Left renal cortex interstitium (tissue), 4 donors: ENCODE results near the gene TGDS. TPM values are rescaled to one million over a fixed set of nuclear protein-coding genes. Genes with fewer than 3 reads are reported as not detected.
A peak's percentile ranks its signal among the peaks of the same experiment; 100 is the strongest.
"Not testable (repeated sequence)": the region's sequence is repeated elsewhere in the genome, so short reads cannot be mapped to it uniquely, and the experiment has no call there.

Experiments used
- DNase-seq, 4 donors: peaks; one replicate each; pipeline ENCODE4 v3.0.0-alpha.2; 2013; ENCODE audit warnings: low read depth in 4 of 4, low spot score in 2 of 4, missing footprints in 1 of 4
- polyA plus RNA-seq, 4 donors: library from polyadenylated mRNA; unstranded; fragments of 120-200 nt; gene quantifications; one replicate each; pipeline ENCODE4 v1.2.1, GENCODE V29; 2013; ENCODE audit not compliant: insufficient read length in 4 of 4

The TGDS gene
- polyA plus RNA-seq, 4 donors: 18.1 to 24.5 (median 21.3) TPM

- DNase-seq: no peak
Observed at GRCh38 chr13:94556041-94556440, 39.9 kb downstream of the TGDS start.

GRCh38 chr13:94553766-94554165 lies 42.2 kb downstream of the TGDS start:
- DNase-seq: no peak

GRCh38 chr13:94552095-94552494 lies 43.9 kb downstream of the TGDS start:
- no peak for DNase-seq

GRCh38 chr13:94550062-94550738 lies 45.8 kb downstream of the TGDS start:
- DNase-seq: peak in 1 of 4 donors; percentile 74

GRCh38 chr13:94549232-94550061 lies 46.5 kb downstream of the TGDS start:
- DNase-seq: peak; percentile 87 to 98 (median 92)

- DNase-seq: peak in 3 of 4 donors; percentile 44 to 67 (median 57)
Observed at GRCh38 chr13:94548821-94549231, 47.1 kb downstream of the TGDS start.

GRCh38 chr13:94548382-94548781 lies 47.6 kb downstream of the TGDS start:
- peak in 1 of 4 donors; percentile 7 for DNase-seq

- no peak for DNase-seq
Observed at GRCh38 chr13:94546061-94546839, 49.7 kb downstream of the TGDS start.

- no peak for DNase-seq
Observed at GRCh38 chr13:94544922-94545321, 51.0 kb downstream of the TGDS start.

GRCh38 chr13:94542917-94543316 lies 53.0 kb downstream of the TGDS start:
- no peak for DNase-seq

GRCh38 chr13:94537740-94538630 lies 58.0 kb downstream of the TGDS start:
- DNase-seq: no peak

GRCh38 chr13:94535775-94536174 lies 60.2 kb downstream of the TGDS start:
- no peak for DNase-seq

- no peak for DNase-seq
Observed at GRCh38 chr13:94535231-94535630, 60.7 kb downstream of the TGDS start.

GRCh38 chr13:94534166-94534565 lies 61.8 kb downstream of the TGDS start:
- no peak for DNase-seq

GRCh38 chr13:94532278-94532677 lies 63.7 kb downstream of the TGDS start:
- not testable (repeated sequence) for DNase-seq

GRCh38 chr13:94526956-94527355 lies 69.0 kb downstream of the TGDS start:
- DNase-seq: not testable (repeated sequence)

GRCh38 chr13:94525781-94526180 lies 70.2 kb downstream of the TGDS start:
- no peak for DNase-seq

GRCh38 chr13:94524407-94524806 lies 71.5 kb downstream of the TGDS start:
- DNase-seq: no peak
